A549 (cell line): ENCODE data around the gene AQP4.

Experiments used
- CHD2 ChIP-seq: fragments of 150-350 bp; IDR thresholded peaks from 2 replicates; pipeline ENCODE4 v1.6.1; 2014; ENCODE audit warnings: low read length; ENCODE audit not compliant: partially characterized antibody
- CHD4 ChIP-seq: fragments of 200-600 bp; sonication (generic); IDR thresholded peaks from 2 replicates; pipeline ENCODE4 v1.6.1; 2016; ENCODE audit warnings: antibody characterized with exemption, mild to moderate bottlenecking, borderline replicate concordance
- EP300 ChIP-seq, 2 experiments: fragments of >200 bp; sonication (Bioruptor Twin); formaldehyde crosslinking; IDR thresholded peaks; 2 replicates in 1 of 2; 3 replicates in 1 of 2; pipeline ENCODE4 v1.6.1; 2016 to 2017
- HDAC2 ChIP-seq: fragments of 200-600 bp; sonication (generic); IDR thresholded peaks from 2 replicates; pipeline ENCODE4 v1.6.1; 2016
- KDM1A ChIP-seq: fragments of 200-600 bp; sonication (generic); IDR thresholded peaks from 2 replicates; pipeline ENCODE4 v1.6.1; 2016; ENCODE audit warnings: low read depth, mild to moderate bottlenecking
- MYC ChIP-seq: IDR thresholded peaks from 2 replicates; pipeline ENCODE4 v1.6.1; 2012; ENCODE audit warnings: mild to moderate bottlenecking, inconsistent platforms, low read length, improper control_type of control experiment, borderline replicate concordance
- POLR2A ChIP-seq: IDR thresholded peaks from 2 replicates; pipeline ENCODE4 v1.6.1; 2012; ENCODE audit warnings: mild to moderate bottlenecking, low read length
- RAD21 ChIP-seq, 2 experiments: fragments of >200 bp in 1 of 2; sonication (Bioruptor Twin) in 1 of 2; formaldehyde crosslinking in 1 of 2; IDR thresholded peaks in 1 of 2; conservative IDR thresholded peaks in 1 of 2; 2 replicates in 1 of 2; 3 replicates in 1 of 2; pipeline ENCODE4 v1.6.1; 2012 to 2018; ENCODE audit warnings: inconsistent platforms in 1 of 2
- RFX5 ChIP-seq: fragments of 450-650 bp; IDR thresholded peaks from 2 replicates; pipeline ENCODE4 v1.7.1; 2014; ENCODE audit warnings: antibody characterized with exemption, mild to moderate bottlenecking, moderate library complexity
- RNF2 ChIP-seq: fragments of 200-600 bp; sonication (generic); IDR thresholded peaks from 2 replicates; pipeline ENCODE4 v1.6.1; 2016; ENCODE audit warnings: low read depth, mild to moderate bottlenecking, antibody characterized with exemption, moderate library complexity, borderline replicate concordance
- SMC3 ChIP-seq: fragments of >200 bp; sonication (Bioruptor Twin); formaldehyde crosslinking; IDR thresholded peaks from 3 replicates; pipeline ENCODE4 v1.6.1; 2018; ENCODE audit warnings: inconsistent platforms
- ZC3H11A ChIP-seq: fragments of 450-650 bp; IDR thresholded peaks from 2 replicates; pipeline ENCODE4 v1.6.1; 2014; ENCODE audit warnings: antibody characterized with exemption, mild to moderate bottlenecking
- TF ChIP-seq, protein P1 (sequence below): fragments of >200 bp; sonication (Bioruptor Twin); formaldehyde crosslinking; IDR thresholded peaks from 3 replicates; pipeline ENCODE4 v1.5.1; 2016
- TF ChIP-seq, protein P2 (sequence below): fragments of 200-600 bp; sonication (generic); IDR thresholded peaks from 2 replicates; pipeline ENCODE4 v1.6.1; 2016; ENCODE audit warnings: antibody characterized with exemption, mild to moderate bottlenecking, moderate library complexity

DNA sequence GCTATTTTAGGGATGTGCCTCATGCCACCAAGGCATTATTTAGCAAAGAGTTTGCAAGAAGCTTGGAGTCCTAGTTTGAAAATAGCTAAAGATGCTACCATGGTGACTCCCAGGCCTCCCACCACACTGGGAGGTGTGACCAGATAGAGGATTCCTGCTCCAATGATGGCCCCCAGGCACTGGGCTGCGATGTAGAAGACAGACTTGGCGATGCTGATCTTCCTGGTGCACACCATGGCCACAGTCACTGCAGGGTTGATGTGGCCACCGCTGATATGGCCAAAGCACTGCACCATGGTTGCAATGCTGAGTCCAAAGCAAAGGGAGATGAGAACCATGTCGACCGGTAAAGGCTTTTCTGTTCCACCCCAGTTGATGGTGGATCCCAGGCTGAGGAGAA, 3.4 kb downstream of the AQP4 start:
- TF ChIP-seq HDAC2: no peak
- TF ChIP-seq, protein P1, sequence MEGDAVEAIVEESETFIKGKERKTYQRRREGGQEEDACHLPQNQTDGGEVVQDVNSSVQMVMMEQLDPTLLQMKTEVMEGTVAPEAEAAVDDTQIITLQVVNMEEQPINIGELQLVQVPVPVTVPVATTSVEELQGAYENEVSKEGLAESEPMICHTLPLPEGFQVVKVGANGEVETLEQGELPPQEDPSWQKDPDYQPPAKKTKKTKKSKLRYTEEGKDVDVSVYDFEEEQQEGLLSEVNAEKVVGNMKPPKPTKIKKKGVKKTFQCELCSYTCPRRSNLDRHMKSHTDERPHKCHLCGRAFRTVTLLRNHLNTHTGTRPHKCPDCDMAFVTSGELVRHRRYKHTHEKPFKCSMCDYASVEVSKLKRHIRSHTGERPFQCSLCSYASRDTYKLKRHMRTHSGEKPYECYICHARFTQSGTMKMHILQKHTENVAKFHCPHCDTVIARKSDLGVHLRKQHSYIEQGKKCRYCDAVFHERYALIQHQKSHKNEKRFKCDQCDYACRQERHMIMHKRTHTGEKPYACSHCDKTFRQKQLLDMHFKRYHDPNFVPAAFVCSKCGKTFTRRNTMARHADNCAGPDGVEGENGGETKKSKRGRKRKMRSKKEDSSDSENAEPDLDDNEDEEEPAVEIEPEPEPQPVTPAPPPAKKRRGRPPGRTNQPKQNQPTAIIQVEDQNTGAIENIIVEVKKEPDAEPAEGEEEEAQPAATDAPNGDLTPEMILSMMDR: no peak
- no peak for TF ChIP-seq RFX5
- no peak for TF ChIP-seq EP300 (IDR thresholded peaks at IDR 0.05)
- no peak for TF ChIP-seq POLR2A
- TF ChIP-seq RNF2: no peak
- TF ChIP-seq, protein P2, sequence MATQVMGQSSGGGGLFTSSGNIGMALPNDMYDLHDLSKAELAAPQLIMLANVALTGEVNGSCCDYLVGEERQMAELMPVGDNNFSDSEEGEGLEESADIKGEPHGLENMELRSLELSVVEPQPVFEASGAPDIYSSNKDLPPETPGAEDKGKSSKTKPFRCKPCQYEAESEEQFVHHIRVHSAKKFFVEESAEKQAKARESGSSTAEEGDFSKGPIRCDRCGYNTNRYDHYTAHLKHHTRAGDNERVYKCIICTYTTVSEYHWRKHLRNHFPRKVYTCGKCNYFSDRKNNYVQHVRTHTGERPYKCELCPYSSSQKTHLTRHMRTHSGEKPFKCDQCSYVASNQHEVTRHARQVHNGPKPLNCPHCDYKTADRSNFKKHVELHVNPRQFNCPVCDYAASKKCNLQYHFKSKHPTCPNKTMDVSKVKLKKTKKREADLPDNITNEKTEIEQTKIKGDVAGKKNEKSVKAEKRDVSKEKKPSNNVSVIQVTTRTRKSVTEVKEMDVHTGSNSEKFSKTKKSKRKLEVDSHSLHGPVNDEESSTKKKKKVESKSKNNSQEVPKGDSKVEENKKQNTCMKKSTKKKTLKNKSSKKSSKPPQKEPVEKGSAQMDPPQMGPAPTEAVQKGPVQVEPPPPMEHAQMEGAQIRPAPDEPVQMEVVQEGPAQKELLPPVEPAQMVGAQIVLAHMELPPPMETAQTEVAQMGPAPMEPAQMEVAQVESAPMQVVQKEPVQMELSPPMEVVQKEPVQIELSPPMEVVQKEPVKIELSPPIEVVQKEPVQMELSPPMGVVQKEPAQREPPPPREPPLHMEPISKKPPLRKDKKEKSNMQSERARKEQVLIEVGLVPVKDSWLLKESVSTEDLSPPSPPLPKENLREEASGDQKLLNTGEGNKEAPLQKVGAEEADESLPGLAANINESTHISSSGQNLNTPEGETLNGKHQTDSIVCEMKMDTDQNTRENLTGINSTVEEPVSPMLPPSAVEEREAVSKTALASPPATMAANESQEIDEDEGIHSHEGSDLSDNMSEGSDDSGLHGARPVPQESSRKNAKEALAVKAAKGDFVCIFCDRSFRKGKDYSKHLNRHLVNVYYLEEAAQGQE: no peak
- no peak for TF ChIP-seq SMC3
- no peak for TF ChIP-seq CHD4
- no peak for TF ChIP-seq RAD21 (conservative IDR thresholded peaks at IDR 0.05 in 1 of 2, IDR thresholded peaks at IDR 0.05 in 1 of 2)
- TF ChIP-seq MYC: no peak
- no peak for TF ChIP-seq KDM1A
- no peak for TF ChIP-seq ZC3H11A
- no peak for TF ChIP-seq CHD2
